Measurements from ENCODE around the gene EFNA5.

EFNA5 gene

DNA sequence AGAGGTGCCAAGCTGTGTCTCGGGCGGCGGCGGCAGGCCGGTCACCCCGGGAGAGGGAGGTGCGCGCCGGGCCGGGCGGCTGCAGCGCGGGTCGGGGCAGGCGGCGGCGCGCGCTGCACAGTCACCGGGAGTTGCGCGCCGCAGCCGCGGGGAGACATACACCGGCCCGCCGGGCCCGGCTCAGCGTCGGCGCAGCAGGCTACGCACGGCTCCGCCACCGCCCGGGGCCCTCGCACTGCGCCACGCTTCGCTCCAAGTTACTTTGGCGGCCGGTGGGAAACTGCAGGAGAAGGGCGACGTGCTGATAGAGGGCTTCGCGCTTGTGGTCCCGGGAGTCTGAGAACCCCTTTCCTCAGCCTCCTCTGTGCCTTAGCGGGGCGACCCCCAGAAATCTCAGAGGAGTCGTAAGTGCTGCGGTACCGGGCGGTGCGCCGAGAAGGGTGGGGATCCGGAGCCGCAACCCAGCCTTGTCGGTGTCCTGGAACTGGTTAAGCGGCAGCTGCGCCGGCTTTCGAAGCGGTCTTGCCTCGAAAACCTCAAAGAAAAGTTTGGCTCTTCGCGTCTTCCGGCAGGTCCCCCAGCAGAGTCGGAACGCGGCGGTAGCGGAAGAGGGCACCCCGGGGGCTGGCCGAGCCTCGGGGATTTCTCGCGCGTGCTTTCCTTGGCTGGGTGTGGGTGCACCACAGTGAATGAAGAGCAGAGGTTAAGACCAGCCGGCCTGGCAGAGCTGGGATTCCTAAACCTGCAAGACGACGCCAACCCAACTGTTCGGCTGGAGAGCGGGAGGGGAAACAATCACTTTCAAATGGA lies at the start of gene EFNA5 (continued):
- TF ChIP-seq, protein P1, sequence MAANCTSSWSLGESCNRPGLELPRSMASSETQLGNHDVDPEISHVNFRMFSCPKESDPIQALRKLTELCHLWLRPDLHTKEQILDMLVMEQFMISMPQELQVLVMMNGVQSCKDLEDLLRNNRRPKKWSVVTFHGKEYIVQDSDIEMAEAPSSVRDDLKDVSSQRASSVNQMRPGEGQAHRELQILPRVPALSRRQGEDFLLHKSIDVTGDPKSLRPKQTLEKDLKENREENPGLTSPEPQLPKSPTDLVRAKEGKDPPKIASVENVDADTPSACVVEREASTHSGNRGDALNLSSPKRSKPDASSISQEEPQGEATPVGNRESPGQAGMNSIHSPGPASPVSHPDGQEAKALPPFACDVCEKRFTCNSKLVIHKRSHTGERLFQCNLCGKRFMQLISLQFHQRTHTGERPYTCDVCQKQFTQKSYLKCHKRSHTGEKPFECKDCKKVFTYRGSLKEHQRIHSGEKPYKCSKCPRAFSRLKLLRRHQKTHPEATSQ (tag by site-specific recombination; IDR thresholded peaks at IDR 0.05): no peak
- TF ChIP-seq, protein P2, sequence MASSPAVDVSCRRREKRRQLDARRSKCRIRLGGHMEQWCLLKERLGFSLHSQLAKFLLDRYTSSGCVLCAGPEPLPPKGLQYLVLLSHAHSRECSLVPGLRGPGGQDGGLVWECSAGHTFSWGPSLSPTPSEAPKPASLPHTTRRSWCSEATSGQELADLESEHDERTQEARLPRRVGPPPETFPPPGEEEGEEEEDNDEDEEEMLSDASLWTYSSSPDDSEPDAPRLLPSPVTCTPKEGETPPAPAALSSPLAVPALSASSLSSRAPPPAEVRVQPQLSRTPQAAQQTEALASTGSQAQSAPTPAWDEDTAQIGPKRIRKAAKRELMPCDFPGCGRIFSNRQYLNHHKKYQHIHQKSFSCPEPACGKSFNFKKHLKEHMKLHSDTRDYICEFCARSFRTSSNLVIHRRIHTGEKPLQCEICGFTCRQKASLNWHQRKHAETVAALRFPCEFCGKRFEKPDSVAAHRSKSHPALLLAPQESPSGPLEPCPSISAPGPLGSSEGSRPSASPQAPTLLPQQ (tag by site-specific recombination; IDR thresholded peaks at IDR 0.05): no peak
- TF ChIP-seq, protein P3, sequence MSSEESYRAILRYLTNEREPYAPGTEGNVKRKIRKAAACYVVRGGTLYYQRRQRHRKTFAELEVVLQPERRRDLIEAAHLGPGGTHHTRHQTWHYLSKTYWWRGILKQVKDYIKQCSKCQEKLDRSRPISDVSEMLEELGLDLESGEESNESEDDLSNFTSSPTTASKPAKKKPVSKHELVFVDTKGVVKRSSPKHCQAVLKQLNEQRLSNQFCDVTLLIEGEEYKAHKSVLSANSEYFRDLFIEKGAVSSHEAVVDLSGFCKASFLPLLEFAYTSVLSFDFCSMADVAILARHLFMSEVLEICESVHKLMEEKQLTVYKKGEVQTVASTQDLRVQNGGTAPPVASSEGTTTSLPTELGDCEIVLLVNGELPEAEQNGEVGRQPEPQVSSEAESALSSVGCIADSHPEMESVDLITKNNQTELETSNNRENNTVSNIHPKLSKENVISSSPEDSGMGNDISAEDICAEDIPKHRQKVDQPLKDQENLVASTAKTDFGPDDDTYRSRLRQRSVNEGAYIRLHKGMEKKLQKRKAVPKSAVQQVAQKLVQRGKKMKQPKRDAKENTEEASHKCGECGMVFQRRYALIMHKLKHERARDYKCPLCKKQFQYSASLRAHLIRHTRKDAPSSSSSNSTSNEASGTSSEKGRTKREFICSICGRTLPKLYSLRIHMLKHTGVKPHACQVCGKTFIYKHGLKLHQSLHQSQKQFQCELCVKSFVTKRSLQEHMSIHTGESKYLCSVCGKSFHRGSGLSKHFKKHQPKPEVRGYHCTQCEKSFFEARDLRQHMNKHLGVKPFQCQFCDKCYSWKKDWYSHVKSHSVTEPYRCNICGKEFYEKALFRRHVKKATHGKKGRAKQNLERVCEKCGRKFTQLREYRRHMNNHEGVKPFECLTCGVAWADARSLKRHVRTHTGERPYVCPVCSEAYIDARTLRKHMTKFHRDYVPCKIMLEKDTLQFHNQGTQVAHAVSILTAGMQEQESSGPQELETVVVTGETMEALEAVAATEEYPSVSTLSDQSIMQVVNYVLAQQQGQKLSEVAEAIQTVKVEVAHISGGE (tag by site-specific recombination; conservative IDR thresholded peaks at IDR 0.05; ENCODE audit: low read depth): peak; percentile 49
- TF ChIP-seq ZNF558 (tag by site-specific recombination; IDR thresholded peaks at IDR 0.05) (no peak), ZNF529 (tag by site-specific recombination; IDR thresholded peaks at IDR 0.05; ENCODE audit: insufficient replicate concordance) (no peak), ZNF791 (tag by site-specific recombination; IDR thresholded peaks at IDR 0.05) (no peak), GLI2 (tag by site-specific recombination; IDR thresholded peaks at IDR 0.05; ENCODE audit: borderline replicate concordance, low read depth) (no peak), ZNF202 (tag by site-specific recombination; IDR thresholded peaks at IDR 0.05; ENCODE audit: borderline replicate concordance) (no peak), ZNF416 (tag by site-specific recombination; IDR thresholded peaks at IDR 0.05) (no peak), SCRT1 (tag by site-specific recombination; IDR thresholded peaks at IDR 0.05; ENCODE audit: borderline replicate concordance) (no peak), ZNF664 (tag by site-specific recombination; IDR thresholded peaks at IDR 0.05) (no peak), ZNF600 (tag by site-specific recombination; IDR thresholded peaks at IDR 0.05) (peak; percentile 81; the same call in 1 of the 2 replicates), ZNF837 (tag by site-specific recombination; IDR thresholded peaks at IDR 0.05) (no peak), ZNF549 (tag by site-specific recombination; IDR thresholded peaks at IDR 0.05) (no peak), GLIS2 (tag by site-specific recombination; IDR thresholded peaks at IDR 0.05) (peak; percentile 67), OVOL3 (tag by site-specific recombination; IDR thresholded peaks at IDR 0.05) (no peak), ZNF311 (tag by site-specific recombination; IDR thresholded peaks at IDR 0.05; ENCODE audit: borderline replicate concordance) (no peak)
- TF ChIP-seq, protein P4, sequence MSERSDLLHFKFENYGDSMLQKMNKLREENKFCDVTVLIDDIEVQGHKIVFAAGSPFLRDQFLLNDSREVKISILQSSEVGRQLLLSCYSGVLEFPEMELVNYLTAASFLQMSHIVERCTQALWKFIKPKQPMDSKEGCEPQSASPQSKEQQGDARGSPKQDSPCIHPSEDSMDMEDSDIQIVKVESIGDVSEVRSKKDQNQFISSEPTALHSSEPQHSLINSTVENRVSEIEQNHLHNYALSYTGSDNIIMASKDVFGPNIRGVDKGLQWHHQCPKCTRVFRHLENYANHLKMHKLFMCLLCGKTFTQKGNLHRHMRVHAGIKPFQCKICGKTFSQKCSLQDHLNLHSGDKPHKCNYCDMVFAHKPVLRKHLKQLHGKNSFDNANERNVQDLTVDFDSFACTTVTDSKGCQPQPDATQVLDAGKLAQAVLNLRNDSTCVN (tag by site-specific recombination; optimal IDR thresholded peaks at IDR 0.05): peak; percentile 41
- TF ChIP-seq, protein P5, sequence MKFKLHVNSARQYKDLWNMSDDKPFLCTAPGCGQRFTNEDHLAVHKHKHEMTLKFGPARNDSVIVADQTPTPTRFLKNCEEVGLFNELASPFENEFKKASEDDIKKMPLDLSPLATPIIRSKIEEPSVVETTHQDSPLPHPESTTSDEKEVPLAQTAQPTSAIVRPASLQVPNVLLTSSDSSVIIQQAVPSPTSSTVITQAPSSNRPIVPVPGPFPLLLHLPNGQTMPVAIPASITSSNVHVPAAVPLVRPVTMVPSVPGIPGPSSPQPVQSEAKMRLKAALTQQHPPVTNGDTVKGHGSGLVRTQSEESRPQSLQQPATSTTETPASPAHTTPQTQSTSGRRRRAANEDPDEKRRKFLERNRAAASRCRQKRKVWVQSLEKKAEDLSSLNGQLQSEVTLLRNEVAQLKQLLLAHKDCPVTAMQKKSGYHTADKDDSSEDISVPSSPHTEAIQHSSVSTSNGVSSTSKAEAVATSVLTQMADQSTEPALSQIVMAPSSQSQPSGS (tag by site-specific recombination; IDR thresholded peaks at IDR 0.05; ENCODE audit: low read depth): no peak
- TF ChIP-seq, protein P6, sequence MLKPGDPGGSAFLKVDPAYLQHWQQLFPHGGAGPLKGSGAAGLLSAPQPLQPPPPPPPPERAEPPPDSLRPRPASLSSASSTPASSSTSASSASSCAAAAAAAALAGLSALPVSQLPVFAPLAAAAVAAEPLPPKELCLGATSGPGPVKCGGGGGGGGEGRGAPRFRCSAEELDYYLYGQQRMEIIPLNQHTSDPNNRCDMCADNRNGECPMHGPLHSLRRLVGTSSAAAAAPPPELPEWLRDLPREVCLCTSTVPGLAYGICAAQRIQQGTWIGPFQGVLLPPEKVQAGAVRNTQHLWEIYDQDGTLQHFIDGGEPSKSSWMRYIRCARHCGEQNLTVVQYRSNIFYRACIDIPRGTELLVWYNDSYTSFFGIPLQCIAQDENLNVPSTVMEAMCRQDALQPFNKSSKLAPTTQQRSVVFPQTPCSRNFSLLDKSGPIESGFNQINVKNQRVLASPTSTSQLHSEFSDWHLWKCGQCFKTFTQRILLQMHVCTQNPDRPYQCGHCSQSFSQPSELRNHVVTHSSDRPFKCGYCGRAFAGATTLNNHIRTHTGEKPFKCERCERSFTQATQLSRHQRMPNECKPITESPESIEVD (tag by site-specific recombination; IDR thresholded peaks at IDR 0.05): no peak
- TF ChIP-seq, protein P7, sequence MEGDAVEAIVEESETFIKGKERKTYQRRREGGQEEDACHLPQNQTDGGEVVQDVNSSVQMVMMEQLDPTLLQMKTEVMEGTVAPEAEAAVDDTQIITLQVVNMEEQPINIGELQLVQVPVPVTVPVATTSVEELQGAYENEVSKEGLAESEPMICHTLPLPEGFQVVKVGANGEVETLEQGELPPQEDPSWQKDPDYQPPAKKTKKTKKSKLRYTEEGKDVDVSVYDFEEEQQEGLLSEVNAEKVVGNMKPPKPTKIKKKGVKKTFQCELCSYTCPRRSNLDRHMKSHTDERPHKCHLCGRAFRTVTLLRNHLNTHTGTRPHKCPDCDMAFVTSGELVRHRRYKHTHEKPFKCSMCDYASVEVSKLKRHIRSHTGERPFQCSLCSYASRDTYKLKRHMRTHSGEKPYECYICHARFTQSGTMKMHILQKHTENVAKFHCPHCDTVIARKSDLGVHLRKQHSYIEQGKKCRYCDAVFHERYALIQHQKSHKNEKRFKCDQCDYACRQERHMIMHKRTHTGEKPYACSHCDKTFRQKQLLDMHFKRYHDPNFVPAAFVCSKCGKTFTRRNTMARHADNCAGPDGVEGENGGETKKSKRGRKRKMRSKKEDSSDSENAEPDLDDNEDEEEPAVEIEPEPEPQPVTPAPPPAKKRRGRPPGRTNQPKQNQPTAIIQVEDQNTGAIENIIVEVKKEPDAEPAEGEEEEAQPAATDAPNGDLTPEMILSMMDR (tag by site-specific recombination; IDR thresholded peaks at IDR 0.05): no peak
- TF ChIP-seq, protein P8, sequence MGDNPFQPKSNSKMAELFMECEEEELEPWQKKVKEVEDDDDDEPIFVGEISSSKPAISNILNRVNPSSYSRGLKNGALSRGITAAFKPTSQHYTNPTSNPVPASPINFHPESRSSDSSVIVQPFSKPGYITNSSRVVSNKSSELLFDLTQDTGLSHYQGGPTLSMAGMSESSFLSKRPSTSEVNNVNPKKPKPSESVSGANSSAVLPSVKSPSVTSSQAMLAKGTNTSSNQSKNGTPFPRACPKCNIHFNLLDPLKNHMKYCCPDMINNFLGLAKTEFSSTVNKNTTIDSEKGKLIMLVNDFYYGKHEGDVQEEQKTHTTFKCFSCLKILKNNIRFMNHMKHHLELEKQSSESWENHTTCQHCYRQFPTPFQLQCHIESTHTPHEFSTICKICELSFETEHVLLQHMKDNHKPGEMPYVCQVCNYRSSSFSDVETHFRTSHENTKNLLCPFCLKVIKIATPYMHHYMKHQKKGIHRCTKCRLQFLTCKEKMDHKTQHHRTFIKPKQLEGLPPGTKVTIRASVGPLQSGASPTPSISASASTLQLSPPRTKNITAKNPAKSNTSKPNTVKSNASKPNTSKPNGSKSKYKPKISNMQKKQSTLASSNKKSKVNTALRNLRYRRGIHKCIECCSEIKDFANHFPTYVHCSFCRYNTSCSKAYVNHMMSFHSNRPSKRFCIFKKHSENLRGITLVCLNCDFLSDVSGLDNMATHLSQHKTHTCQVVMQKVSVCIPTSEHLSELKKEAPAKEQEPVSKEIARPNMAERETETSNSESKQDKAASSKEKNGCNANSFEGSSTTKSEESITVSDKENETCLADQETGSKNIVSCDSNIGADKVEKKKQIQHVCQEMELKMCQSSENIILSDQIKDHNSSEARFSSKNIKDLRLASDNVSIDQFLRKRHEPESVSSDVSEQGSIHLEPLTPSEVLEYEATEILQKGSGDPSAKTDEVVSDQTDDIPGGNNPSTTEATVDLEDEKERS (tag by site-specific recombination; IDR thresholded peaks at IDR 0.05): no peak

All from HEK293 (cell line).